ENCODE results near the gene PRKCI.

DNA sequence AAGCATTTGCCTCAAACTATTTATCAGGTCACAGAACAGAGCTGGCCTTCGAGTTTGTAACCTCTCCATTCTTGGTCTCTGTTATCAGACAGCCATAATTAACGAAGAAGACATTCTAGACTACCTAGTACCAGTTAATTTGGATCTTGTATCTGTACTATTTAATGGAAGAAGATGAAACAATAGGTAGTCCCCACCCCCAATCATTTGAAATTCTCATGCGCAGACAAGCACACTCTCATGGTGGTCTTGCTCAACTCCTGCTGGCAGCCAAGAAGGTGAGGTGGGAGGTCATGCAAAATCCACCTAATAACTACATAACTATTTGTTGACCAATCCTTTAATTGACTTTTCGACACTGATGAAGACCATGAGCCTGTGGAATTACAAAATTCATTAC is 132.5 kb downstream of the PRKCI start:
- TF ChIP-seq CTCF (IDR thresholded peaks at IDR 0.05) (no peak), POLR2A (IDR thresholded peaks at IDR 0.05; ENCODE audit: low read depth) (no peak), POLR2AphosphoS5 (IDR thresholded peaks at IDR 0.05) (no peak), EP300 (IDR thresholded peaks at IDR 0.05) (no peak)

Data from esophagus muscularis mucosa (tissue), 4 donors.